Urothelium cell line (cell line): ENCODE data around the gene VMAC.

Source experiments
- DNase-seq: peaks from one replicate; pipeline ENCODE4 v3.0.0; 2011; ENCODE audit warnings: low spot score, mixed read lengths
- FAIRE-seq: peaks from 2 replicates; lab custom pipeline; 2011; peaks lifted over from hg19 to GRCh38; lab: Jason Lieb, UNC

The VMAC gene

GRCh38 chr19:5903056-5903623, 1.5 kb upstream of the VMAC start:
- no peak for FAIRE-seq
- DNase-seq, result no peak

- FAIRE-seq (peak; percentile 68), DNase-seq (peak; percentile 88)
These were observed 884 bp upstream of the VMAC start, which contains the start of gene NDUFA11 for GRCh38 chr19:5903624-5904351. Gene NDUFA11 (minus strand): TSS chr19:5903790. CDS start chr19:5903708, 82 bp downstream.

- DNase-seq (no peak), FAIRE-seq (no peak)
These were observed 574 bp downstream of the VMAC start for GRCh38 chr19:5905114-5905778.

GRCh38 chr19:5907241-5907640, 2.6 kb downstream of the VMAC start:
- DNase-seq (no peak), FAIRE-seq (no peak)

GRCh38 chr19:5908773-5909442, 4.2 kb downstream of the VMAC start:
- no peak for DNase-seq
- no peak for FAIRE-seq

- DNase-seq (no peak), FAIRE-seq (no peak)
These were observed 5.9 kb downstream of the VMAC start for GRCh38 chr19:5910638-5910907.

GRCh38 chr19:5911366-5911765, 6.7 kb downstream of the VMAC start:
- FAIRE-seq, result no peak

GRCh38 chr19:5913739-5914357, 9.2 kb downstream of the VMAC start, which contains the start of gene CAPS:
Gene CAPS (plus strand): TSS chr19:5914254. CDS start chr19:5914407, 153 bp downstream.
- FAIRE-seq (no peak), DNase-seq (peak; percentile 16)

More at GRCh38 chr19:5911366-5911765, 6.7 kb downstream of the VMAC start:
- no peak for DNase-seq

GRCh38 chr19:5914358-5914774, 9.7 kb downstream of the VMAC start:
- DNase-seq (no peak), FAIRE-seq (no peak)

GRCh38 chr19:5914946-5915781, 10.5 kb downstream of the VMAC start:
- FAIRE-seq (no peak), DNase-seq (no peak)

- FAIRE-seq, result no peak
- DNase-seq, result no peak
These were observed 11.1 kb downstream of the VMAC start for GRCh38 chr19:5915782-5916165.

- DNase-seq, result no peak
- FAIRE-seq, result no peak
These were observed 11.6 kb downstream of the VMAC start for GRCh38 chr19:5916181-5916708.

GRCh38 chr19:5917431-5918107, 12.9 kb downstream of the VMAC start:
- no peak for FAIRE-seq
- DNase-seq, result no peak

GRCh38 chr19:5918463-5919079, 13.9 kb downstream of the VMAC start:
- no peak for DNase-seq
- FAIRE-seq, result no peak

- no peak for FAIRE-seq
- no peak for DNase-seq
These were observed 17.0 kb downstream of the VMAC start for GRCh38 chr19:5921516-5922160.

- DNase-seq (no peak), FAIRE-seq (no peak)
These were observed 17.5 kb downstream of the VMAC start for GRCh38 chr19:5922161-5922545.

- DNase-seq, result no peak
These were observed 18.7 kb downstream of the VMAC start for GRCh38 chr19:5923356-5923755.

GRCh38 chr19:5925830-5926427, 21.3 kb downstream of the VMAC start:
- FAIRE-seq (no peak), DNase-seq (no peak)

More at GRCh38 chr19:5923356-5923755, 18.7 kb downstream of the VMAC start:
- FAIRE-seq, result no peak
